SK-MEL-5 (cell line): ENCODE measurements around the gene SLC28A1. TPM values are rescaled to one million over a fixed set of nuclear protein-coding genes. Genes with fewer than 3 reads are reported as not detected.
A peak's percentile ranks its signal among the peaks of the same experiment; 100 is the strongest.
"Not testable (repeated sequence)": the region's sequence is repeated elsewhere in the genome, so short reads cannot be mapped to it uniquely, and the experiment has no call there.

Experiments
- DNase-seq: peaks from one replicate; pipeline ENCODE4 v3.0.0-alpha.2; 2016; ENCODE audit warnings: low read depth, low spot score
- in situ Hi-C: cut with HindIII; loops from 2 replicates; pipeline ENCODE4 v1.10.0; 2016; ENCODE audit warnings: low sequenced_read_pairs, high pct_unique_total_duplicates, low pct_unique_long_range_greater_than_20kb
- total RNA-seq: library from RNA; depleted of rRNA; stranded (reverse); fragments of >200 nt; shearing (Covaris generic); gene quantifications from 2 replicates; pipeline ENCODE4 v1.2.3, GENCODE V29; 2014

SLC28A1 gene
- total RNA-seq, 1 experiment from 2014 or later: not detected

DNA sequence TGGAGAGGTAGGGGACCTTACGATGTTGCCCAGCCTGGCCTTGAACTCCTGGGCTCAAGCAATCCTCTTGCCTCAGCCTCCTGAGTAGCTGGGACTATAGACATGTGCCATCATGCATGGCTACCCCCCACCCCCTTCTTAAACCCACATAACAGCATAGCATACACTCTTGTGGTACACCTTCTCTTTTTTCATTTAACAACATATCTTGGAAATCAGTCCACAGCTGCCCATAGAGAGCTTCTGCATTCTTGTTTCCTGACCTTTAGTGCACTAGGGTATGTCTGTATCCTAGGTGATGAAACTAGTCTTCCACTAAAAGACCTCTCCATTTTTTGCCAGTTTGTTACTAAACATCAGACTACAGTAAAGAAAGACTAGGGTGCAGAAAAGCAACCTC, 33.0 kb downstream of the SLC28A1 start:
- no peak for DNase-seq
- in situ Hi-C loops: no loop called here

DNA sequence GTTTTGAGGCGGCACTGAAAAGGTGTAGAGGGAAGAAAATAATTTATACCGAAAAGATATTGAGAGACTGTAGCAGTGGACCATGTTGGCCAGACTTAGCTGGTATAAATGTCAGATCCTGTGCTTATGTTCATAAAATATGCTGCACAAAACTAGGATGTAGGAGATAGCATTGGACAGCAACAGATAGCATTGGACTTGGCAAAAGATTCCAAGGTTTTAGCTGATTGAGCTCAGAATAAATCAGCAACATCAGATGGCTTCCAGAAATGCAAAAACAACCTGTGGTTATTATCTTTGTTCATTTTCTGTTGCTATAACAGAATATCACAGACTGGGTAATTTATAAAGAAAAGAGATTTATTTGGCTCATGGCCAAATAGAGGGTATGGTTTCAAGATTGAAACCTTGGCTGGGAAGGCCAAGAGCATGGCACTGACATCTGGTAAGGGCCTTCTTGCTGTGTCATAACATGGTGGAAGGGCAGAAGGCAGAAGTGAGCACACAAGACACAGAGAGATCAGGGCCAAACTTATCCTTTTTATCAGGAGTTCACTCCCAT, 34.7 kb downstream of the SLC28A1 start:
- DNase-seq: no peak
- in situ Hi-C loops: no loop called here

DNA sequence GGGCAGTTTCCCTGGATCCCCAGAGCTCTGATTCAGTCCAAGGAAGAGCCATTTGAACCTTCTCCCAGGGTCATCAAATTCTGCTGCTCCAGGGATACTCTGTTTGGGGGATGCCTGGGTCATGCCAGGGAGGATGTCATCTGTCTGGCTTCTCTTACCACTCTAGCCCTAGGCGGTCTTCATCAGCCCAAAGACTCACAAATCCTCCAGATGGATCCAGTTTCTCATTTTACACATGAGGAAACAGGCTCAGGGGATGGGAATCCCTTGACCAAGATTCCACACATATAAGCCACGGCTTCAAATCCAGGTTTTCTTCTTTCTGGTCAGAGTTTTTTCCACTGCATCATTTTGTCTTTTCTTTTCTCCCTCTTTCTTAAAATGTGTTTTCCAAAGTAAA, 36.7 kb downstream of the SLC28A1 start:
- DNase-seq: no peak
- in situ Hi-C loops: no loop called here

GRCh38 chr15:84922530-84922929, 38.1 kb downstream of the SLC28A1 start:
- in situ Hi-C loops: no loop called here
- no peak for DNase-seq

GRCh38 chr15:84924077-84924731, 39.7 kb downstream of the SLC28A1 start:
- no peak for DNase-seq
- in situ Hi-C loops: no loop called here

DNA sequence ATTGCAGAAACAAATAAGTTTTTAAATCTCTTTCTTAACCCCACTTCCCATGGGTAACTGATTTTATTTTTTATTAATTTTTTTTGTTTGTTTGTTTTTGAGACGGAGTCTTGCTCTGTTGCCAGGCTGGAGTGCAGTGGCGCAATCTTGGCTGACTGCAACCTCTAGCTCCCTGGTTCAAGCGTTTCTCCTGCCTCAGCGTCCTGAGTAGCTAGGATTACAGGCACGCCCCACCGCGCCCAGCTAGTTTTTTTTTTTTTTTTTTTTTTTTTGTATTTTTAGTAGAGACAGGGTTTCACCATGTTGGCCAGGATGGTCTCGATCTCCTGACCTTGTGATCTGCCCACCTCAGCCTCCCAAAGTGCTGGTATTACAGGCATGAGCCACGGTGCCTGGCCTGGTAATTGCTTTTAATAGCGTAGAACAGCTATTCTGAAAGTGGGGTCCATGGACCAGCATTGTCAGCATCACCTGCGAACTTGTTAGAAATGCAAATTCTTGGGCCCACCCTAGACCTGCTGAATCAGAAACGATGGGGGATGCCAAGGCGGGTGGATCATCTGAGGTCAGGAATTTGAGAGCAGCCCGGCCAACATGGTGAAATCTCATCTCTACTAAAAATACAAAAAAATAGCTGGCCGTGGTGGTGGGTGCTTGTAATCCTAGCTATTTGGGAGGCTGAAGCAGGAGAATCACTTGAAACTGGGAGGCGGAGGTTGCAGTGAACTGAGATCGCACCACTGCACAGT, 40.5 kb downstream of the SLC28A1 start:
- in situ Hi-C loops, DNase-seq: not testable (repeated sequence)

- in situ Hi-C loops: no loop called here
- DNase-seq: no peak
These were observed 41.4 kb downstream of the SLC28A1 start for GRCh38 chr15:84925906-84926305.

- no peak for DNase-seq
- in situ Hi-C loops: no loop called here
These were observed 42.2 kb downstream of the SLC28A1 start for GRCh38 chr15:84926491-84927230.

DNA sequence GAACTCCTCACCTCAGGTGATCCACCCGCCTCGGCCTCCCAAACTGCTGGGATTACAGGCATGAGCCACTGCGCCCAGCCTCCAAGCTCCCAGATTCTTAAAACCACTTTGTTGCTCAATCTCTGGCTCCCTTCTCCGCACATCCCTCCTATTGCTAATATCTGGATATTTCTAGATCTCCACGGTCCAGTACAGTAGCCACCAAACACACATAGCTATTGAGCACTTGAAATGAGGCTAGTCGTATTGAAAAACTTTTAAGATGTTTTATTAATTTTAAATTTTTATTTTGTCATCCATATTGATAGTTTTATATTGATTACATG, 44.3 kb downstream of the SLC28A1 start:
- no peak for DNase-seq
- in situ Hi-C loops: no loop called here

GRCh38 chr15:84929795-84930603, 45.5 kb downstream of the SLC28A1 start:
- in situ Hi-C loops: no loop called here

DNA sequence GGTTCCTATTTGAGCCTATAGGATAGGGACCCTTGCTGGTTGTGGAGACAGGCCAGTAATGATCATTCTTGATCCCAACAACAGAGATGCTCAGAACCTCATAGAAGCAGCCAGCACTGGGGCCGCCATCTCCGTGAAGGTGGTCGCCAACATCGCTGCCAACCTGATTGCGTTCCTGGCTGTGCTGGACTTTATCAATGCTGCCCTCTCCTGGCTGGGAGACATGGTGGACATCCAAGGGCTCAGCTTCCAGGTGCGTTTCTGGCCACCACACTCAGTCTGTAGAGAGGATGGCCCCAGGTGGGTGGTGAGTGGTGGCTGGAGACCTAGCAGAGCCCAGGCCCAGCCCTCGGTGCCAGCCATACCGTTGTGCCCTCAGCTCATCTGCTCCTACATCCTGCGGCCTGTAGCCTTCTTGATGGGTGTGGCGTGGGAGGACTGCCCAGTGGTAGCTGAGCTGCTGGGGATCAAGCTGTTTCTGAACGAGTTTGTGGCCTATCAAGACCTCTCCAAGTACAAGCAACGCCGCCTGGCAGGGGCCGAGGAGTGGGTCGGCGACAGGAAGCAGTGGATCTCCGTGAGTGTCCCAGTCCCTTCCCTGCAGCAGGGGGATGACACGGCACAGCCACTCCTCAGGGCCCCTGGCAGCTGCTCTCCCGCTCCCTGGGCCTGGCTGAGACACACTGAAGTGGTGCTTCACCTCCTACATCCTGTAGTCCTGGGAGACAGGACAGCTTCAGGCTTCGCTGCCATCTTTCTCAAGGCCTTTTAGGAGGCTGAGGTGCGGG, 50.7 kb downstream of the SLC28A1 start:
- no peak for DNase-seq
- in situ Hi-C loops: no loop called here

More at GRCh38 chr15:84929795-84930603, 45.5 kb downstream of the SLC28A1 start:
- DNase-seq: no peak

GRCh38 chr15:84937144-84937543, 52.7 kb downstream of the SLC28A1 start:
- in situ Hi-C loops: no loop called here
- peak; percentile 67 for DNase-seq

DNA sequence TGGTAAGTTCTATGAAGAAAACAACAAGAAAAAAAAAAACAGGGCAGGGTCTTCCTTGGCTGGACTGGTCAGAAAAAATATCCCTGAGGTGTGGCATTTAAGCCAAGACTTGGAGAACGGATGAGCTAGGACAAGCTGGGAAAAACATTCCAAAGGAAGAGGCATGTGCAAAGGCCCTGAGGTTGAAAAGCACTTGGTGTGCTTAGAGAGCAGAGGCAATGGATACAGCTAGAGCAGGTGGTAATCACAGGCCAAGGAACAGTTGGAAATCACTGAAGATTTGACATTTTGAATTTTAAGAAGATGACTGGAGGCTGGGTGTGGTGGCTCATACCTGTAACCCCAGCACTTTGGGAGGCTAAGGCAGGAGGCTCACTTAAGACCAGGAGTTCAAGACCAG, 54.3 kb downstream of the SLC28A1 start:
- DNase-seq: no peak
- in situ Hi-C loops: no loop called here

- in situ Hi-C loops: no loop called here
- no peak for DNase-seq
These were observed 55.9 kb downstream of the SLC28A1 start for GRCh38 chr15:84940399-84940798.

DNA sequence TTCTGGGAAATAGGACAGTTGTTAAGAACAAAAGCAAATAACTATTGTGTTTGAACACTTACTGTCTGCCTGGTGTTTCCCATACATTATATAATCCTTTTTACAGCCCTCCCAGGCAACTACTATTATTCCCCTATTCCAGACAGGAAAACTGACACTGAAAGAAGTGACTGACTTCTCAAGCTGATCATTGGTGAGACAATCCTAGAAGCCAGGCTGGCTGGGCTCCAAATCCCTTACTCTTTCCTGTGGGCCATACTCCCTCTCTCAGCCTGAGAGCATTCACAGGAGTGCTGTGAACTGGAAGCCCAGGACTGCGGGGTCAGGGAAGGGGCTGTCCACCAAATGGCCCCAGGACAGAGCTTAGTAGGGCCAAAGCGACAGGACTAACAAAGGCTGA, 58.0 kb downstream of the SLC28A1 start:
- no peak for DNase-seq
- in situ Hi-C loops: no loop called here

DNA sequence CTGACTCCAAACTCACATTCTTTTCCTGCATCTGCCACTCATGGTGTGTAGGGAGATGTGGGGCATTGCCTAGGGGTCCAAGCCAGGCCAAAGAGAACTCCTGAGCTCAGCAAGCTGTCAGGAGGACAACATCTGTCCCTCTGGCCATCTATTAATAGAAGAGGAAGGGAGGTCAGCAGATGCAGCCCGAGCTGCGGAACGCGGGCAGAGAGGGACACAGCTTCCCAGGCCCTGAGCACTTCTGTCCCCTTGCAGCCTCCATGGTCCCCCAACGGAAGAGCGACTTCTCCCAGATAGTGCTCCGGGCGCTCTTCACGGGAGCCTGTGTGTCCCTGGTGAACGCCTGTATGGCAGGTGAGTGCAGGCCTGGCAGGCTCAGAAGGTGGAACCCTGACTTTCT, 59.8 kb downstream of the SLC28A1 start:
- no peak for DNase-seq
- in situ Hi-C loops: no loop called here

GRCh38 chr15:84944861-84945260, 60.4 kb downstream of the SLC28A1 start:
- DNase-seq: no peak
- in situ Hi-C loops: no loop called here
